GM06990 (cell line): ENCODE data around the gene RANBP6.
"Not testable (repeated sequence)": the region's sequence is repeated elsewhere in the genome, so short reads cannot be mapped to it uniquely, and the experiment has no call there.

Source experiments
- DNase-seq: peaks from one replicate; pipeline ENCODE4 v3.0.0-alpha.2; 2011; ENCODE audit not compliant: insufficient read length; ENCODE audit errors: extremely low read depth
- H3K27me3 ChIP-seq: replicated peaks from 2 replicates; pipeline ENCODE4 v1.6.0; 2011; ENCODE audit warnings: low read length; ENCODE audit not compliant: control insufficient read depth, insufficient read depth
- H3K36me3 ChIP-seq: 2 replicates; pipeline ENCODE4 v1.5.1; 2011; ENCODE audit warnings: low read length; ENCODE audit not compliant: control insufficient read depth, insufficient read depth
- H3K4me3 ChIP-seq: replicated peaks from 2 replicates; pipeline ENCODE4 v1.5.1; 2011; ENCODE audit warnings: low read depth, mild to moderate bottlenecking, control low read depth, low read length
- CTCF ChIP-seq: IDR thresholded peaks from 2 replicates; pipeline ENCODE4 v1.5.1; 2011; ENCODE audit warnings: low read length, control low read depth, mild to moderate bottlenecking, inconsistent platforms; ENCODE audit not compliant: insufficient read depth, poor library complexity, severe bottlenecking

The RANBP6 gene

GRCh38 chr9:6036391-6036790 lies 21.0 kb upstream of the RANBP6 start:
- DNase-seq: no peak
- TF ChIP-seq CTCF: no peak
- no peak overlapping the region for H3K4me3 ChIP-seq
- H3K27me3 ChIP-seq: no peaks in the 10 kb centered on the region; the same call in 1 of the 2 replicates
- H3K36me3 ChIP-seq: no peaks in the 10 kb centered on the region

GRCh38 chr9:6034954-6035353 lies 19.5 kb upstream of the RANBP6 start:
- TF ChIP-seq CTCF: no peak
- no peak overlapping the region for H3K4me3 ChIP-seq
- DNase-seq: no peak
- H3K36me3 ChIP-seq: no peaks in the 10 kb centered on the region
- H3K27me3 ChIP-seq: no peaks in the 10 kb centered on the region; the same call in 1 of the 2 replicates

GRCh38 chr9:6029604-6030274 lies 14.3 kb upstream of the RANBP6 start:
- DNase-seq: no peak
- Histone ChIP-seq H3K27me3 (no peaks in the 10 kb centered on the region; the same call in 1 of the 2 replicates), H3K36me3 (no peaks in the 10 kb centered on the region), H3K4me3 (no peak overlapping the region)
- no peak for TF ChIP-seq CTCF

GRCh38 chr9:6024035-6024554 lies 8.7 kb upstream of the RANBP6 start:
- H3K4me3 ChIP-seq: no peak overlapping the region
- no peaks in the 10 kb centered on the region for H3K36me3 ChIP-seq
- H3K27me3 ChIP-seq: no peaks in the 10 kb centered on the region
- peak; percentile 62 for TF ChIP-seq CTCF
- peak; percentile 24 for DNase-seq

- DNase-seq, H3K4me3 ChIP-seq, H3K27me3 ChIP-seq, H3K36me3 ChIP-seq: not testable (repeated sequence)
These were observed 1.6 kb upstream of the RANBP6 start for GRCh38 chr9:6016975-6017374.

- Histone ChIP-seq H3K36me3 (no peaks in the 10 kb centered on the region; the same call in 1 of the 2 replicates), H3K27me3 (no peaks in the 10 kb centered on the region), H3K4me3 (peak overlapping the region; percentile 85)
- DNase-seq: no peak
- no peak for TF ChIP-seq CTCF
These were observed 654 bp downstream of the RANBP6 start for GRCh38 chr9:6014670-6015270.
